ENCODE results near the gene RNF213. TPM values are rescaled to one million over a fixed set of nuclear protein-coding genes. Genes with fewer than 3 reads are reported as not detected.

Gene RNF213
- total and polyA plus RNA-seq, 10 of the 15 experiments (the other 5 are each of a cell fraction or from before 2014, with no cell fraction given) = 18.6 to 145 (median 65.8) TPM

- Histone ChIP-seq H3K79me2 (ENCODE audit: control insufficient read depth, insufficient read depth, low read length) (no peaks in the 10 kb centered on the region), H2AFZ (ENCODE audit: control insufficient read depth, low read depth, low read length) (no peak overlapping the region), H4K20me1 (ENCODE audit: control insufficient read depth, insufficient read depth) (no peaks in the 10 kb centered on the region), H3K9ac (ENCODE audit: control insufficient read depth, insufficient read depth, low read length) (no peak overlapping the region), H3K9me3 (replicated peaks; ENCODE audit: control insufficient read depth, insufficient read depth, low read length) (no peaks in the 10 kb centered on the region), H3K27me3 (replicated peaks in 1 of 2; ENCODE audit: control insufficient read depth in 2 of 2, insufficient read depth in 2 of 2, low read length in 1 of 2) (no peaks in the 10 kb centered on the region; a peak in 1 of 4 replicates), H3K4me3 (no peak overlapping the region), H3K4me1 (ENCODE audit: control insufficient read depth, insufficient read depth, low read length) (no peaks in the 10 kb centered on the region), H3K4me2 (ENCODE audit: control insufficient read depth, insufficient read depth) (no peak overlapping the region), H3K27ac (ENCODE audit: control insufficient read depth, insufficient read depth) (no peak overlapping the region), H3K36me3 (ENCODE audit: control insufficient read depth in 2 of 2, insufficient read depth in 2 of 2, low read length in 1 of 2) (no peaks in the 10 kb centered on the region)
- 20% methylated on average over 10 of the region's 10 CpGs for WGBS (ENCODE audit: insufficient coverage, insufficient replicate concordance, low lambda C conversion rate, missing lambda C conversion rate)
- intact Hi-C loops (cut with micrococcal nuclease; ENCODE audit: unreplicated experiment) = no loop called here
- DNase-seq (ENCODE audit: low read depth, low spot score) = no peak
- SMC1A ChIA-PET (ENCODE audit: uncharacterized antibody, unreplicated experiment) = no interaction called here
- CTCF ChIA-PET = no interaction called here
- in situ Hi-C loops (cut with MboI) = no loop called here
- no peak for ATAC-seq
- BruUV-seq (replicated peaks) = no TSS peak
- POLR2A ChIA-PET = no interaction called here
- RAD21 ChIA-PET (ENCODE audit: unreplicated experiment) = no interaction called here
- FAIRE-seq = no peak
- TF ChIP-seq TBL1XR1 (IDR thresholded peaks at IDR 0.05; ENCODE audit: low read depth, low read length) = no peak
- no peak for TF ChIP-seq ATF7 (IDR thresholded peaks at IDR 0.05; ENCODE audit: low read depth)
- TF ChIP-seq ZNF622 (IDR thresholded peaks at IDR 0.05) = no peak
- TF ChIP-seq SMARCA5 (IDR thresholded peaks at IDR 0.05) = no peak
- TF ChIP-seq NR2C2 (IDR thresholded peaks at IDR 0.05; ENCODE audit: borderline replicate concordance, control insufficient read depth, insufficient read length, low read depth) = no peak
- no peak for TF ChIP-seq E2F8 (IDR thresholded peaks at IDR 0.05; ENCODE audit: low read depth, partially characterized antibody)
- no peak for TF ChIP-seq MXI1 (IDR thresholded peaks at IDR 0.05; ENCODE audit: low read depth, low read length)
- no peak for TF ChIP-seq SKIL (IDR thresholded peaks at IDR 0.05; ENCODE audit: low read depth, poor library complexity, severe bottlenecking)
- TF ChIP-seq SUPT20H (IDR thresholded peaks at IDR 0.05; ENCODE audit: borderline replicate concordance, control insufficient read depth, low read depth, low read length) = no peak
- TF ChIP-seq YBX1 (IDR thresholded peaks at IDR 0.05) = no peak
- no peak for TF ChIP-seq HDGF (IDR thresholded peaks at IDR 0.05)
- TF ChIP-seq ZSCAN29 (IDR thresholded peaks at IDR 0.05) = no peak
- TF ChIP-seq CUX1 (IDR thresholded peaks at IDR 0.05; ENCODE audit: insufficient replicate concordance, low read depth, low read length) = no peak
- TF ChIP-seq NFIC (IDR thresholded peaks at IDR 0.05; ENCODE audit: low read depth, low read length) = no peak
- no peak for TF ChIP-seq TCF12 (IDR thresholded peaks at IDR 0.05; ENCODE audit: low read depth, low read length)
- TF ChIP-seq SIX5 (IDR thresholded peaks at IDR 0.05; ENCODE audit: low read depth, low read length, severe bottlenecking) = no peak
- no peak for TF ChIP-seq CBX5 (IDR thresholded peaks at IDR 0.05; ENCODE audit: low read depth)
Measured at GRCh38 chr17:80445726-80446110, 185.1 kb downstream of the RNF213 start.

All from GM12878 (cell line).